ENCODE data around the gene NAA15.
"Not testable (repeated sequence)": the region's sequence is repeated elsewhere in the genome, so short reads cannot be mapped to it uniquely, and the experiment has no call there.

Gene NAA15

GRCh38 chr4:139450586-139450985 lies 149.3 kb downstream of the NAA15 start:
- DNase-seq (ENCODE audit: low spot score): no peak

- no peak for DNase-seq (ENCODE audit: low spot score)
Measured at GRCh38 chr4:139451997-139452396, 150.7 kb downstream of the NAA15 start.

GRCh38 chr4:139453041-139453370 lies 151.7 kb downstream of the NAA15 start:
- no peak for DNase-seq (ENCODE audit: low spot score)

- DNase-seq (ENCODE audit: low spot score): peak; percentile 92
Measured at GRCh38 chr4:139453371-139454110, 152.2 kb downstream of the NAA15 start.

GRCh38 chr4:139454111-139455045 lies 153.1 kb downstream of the NAA15 start, which contains the start of gene RAB33B:
Gene RAB33B, plus strand, starts transcription at chr4:139454121. Its CDS starts 75 bp downstream, at chr4:139454196.
- DNase-seq (ENCODE audit: low spot score): peak; percentile 5

- no peak for DNase-seq (ENCODE audit: low spot score)
Measured at GRCh38 chr4:139455126-139455538, 153.8 kb downstream of the NAA15 start.

GRCh38 chr4:139457318-139457717 lies 156.0 kb downstream of the NAA15 start:
- no peak for DNase-seq (ENCODE audit: low spot score)

GRCh38 chr4:139458543-139458942 lies 157.2 kb downstream of the NAA15 start:
- DNase-seq (ENCODE audit: low spot score): no peak

- DNase-seq (ENCODE audit: low spot score): no peak
Measured at GRCh38 chr4:139458999-139459398, 157.7 kb downstream of the NAA15 start.

- no peak for DNase-seq (ENCODE audit: low spot score)
Measured at GRCh38 chr4:139460565-139460964, 159.3 kb downstream of the NAA15 start.

GRCh38 chr4:139461022-139461628 lies 159.8 kb downstream of the NAA15 start:
- DNase-seq (ENCODE audit: low spot score): no peak

GRCh38 chr4:139464512-139464911 lies 163.2 kb downstream of the NAA15 start:
- DNase-seq (ENCODE audit: low spot score): not testable (repeated sequence)

- no peak for DNase-seq (ENCODE audit: low spot score)
Measured at GRCh38 chr4:139465922-139466321, 164.6 kb downstream of the NAA15 start.

GRCh38 chr4:139468756-139469155 lies 167.5 kb downstream of the NAA15 start:
- DNase-seq (ENCODE audit: low spot score): not testable (repeated sequence)

GRCh38 chr4:139469216-139469615 lies 167.9 kb downstream of the NAA15 start:
- DNase-seq (ENCODE audit: low spot score): no peak

All from putamen (tissue), 1 donor.